ENCODE measurements around the gene WDR93. TPM values are rescaled to one million over a fixed set of nuclear protein-coding genes. Genes with fewer than 3 reads are reported as not detected.
A peak's percentile ranks its signal among the peaks of the same experiment; 100 is the strongest.
"Not testable (repeated sequence)": the region's sequence is repeated elsewhere in the genome, so short reads cannot be mapped to it uniquely, and the experiment has no call there.

The WDR93 gene
- total RNA-seq, 2 experiments from 2014 or later = not detected

DNA sequence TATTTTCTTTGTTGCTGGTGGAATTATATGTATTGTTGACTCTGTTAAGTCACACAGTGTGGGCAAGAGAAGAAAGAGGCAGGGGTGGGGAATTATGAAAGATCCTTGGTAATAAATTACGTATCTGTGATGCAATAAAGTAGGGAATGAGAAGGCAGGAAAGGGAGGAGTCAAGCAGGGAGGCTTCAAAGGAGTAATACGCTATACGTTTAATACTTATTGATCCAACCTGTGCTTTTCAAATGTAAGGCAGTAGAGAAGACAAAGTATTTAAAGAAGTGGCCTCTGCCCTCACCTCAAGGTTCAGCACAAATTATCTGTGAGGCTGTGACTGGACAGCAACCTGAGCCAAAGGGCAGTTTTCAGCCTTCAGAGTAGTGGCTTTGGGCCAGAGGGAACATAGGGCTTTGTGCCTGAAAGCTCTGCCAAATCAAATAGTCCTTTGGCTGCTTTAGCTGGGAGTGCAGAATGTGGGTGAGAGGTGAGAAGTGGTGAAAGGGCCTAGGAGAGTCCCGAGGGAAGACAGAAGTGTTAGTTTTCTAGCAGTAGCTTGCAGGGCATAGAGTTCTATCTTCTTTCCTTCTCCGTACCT, 10.2 kb upstream of the WDR93 start:
- POLR2A ChIA-PET = no interaction called here
- Mint-ChIP-seq H3K36me3 (ENCODE audit: low read depth) (no peaks in the 10 kb centered on the region), H3K4me1 (no peaks in the 10 kb centered on the region), H3K27ac (no peak overlapping the region), H3K4me3 (no peak overlapping the region), H3K9me3 (no peaks in the 10 kb centered on the region), H3K27me3 (no peaks in the 10 kb centered on the region)
- no peak for DNase-seq
- CTCF ChIA-PET = no interaction called here

DNA sequence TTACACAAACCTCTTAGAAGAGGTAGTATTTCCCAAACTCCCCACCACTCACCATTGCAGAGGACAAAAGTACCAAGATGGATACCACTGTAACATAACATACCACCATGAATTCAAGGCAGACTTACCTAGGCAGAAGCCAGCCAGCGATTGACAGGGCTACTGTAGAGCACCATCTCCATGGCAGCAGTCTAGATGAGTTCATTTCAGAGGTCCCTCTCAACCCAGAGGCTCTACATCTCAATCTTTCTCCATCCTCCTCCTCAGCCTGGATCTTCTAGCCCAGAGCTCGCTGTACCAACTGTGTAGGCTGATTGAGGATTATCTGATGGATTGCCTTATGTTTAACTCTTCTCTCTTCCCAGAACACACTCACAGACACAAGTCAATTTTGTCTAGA, 9.5 kb upstream of the WDR93 start:
- Mint-ChIP-seq H3K27ac (no peak overlapping the region), H3K4me3 (no peak overlapping the region), H3K36me3 (ENCODE audit: low read depth) (no peaks in the 10 kb centered on the region), H3K4me1 (no peaks in the 10 kb centered on the region), H3K9me3 (no peaks in the 10 kb centered on the region), H3K27me3 (no peaks in the 10 kb centered on the region)
- CTCF ChIA-PET = no interaction called here
- POLR2A ChIA-PET = no interaction called here
- DNase-seq = no peak

DNA sequence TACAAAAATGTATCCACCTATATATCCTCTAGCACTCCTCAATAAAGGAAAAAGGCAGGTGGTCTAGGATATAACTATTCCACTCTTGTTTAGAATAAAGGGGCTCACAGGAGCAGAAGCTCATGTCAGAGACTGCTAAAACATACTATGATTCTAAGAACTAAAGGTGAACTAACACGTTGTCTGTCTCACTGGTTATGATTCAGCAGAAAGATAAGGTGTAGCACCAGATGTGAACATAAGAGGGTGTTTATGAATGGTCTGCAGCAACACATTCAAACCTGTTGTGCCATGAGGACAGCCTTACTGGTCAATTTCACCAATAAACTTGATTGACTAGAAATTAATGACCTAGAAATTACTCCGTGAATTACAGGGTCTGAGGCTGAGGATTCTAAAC, 4.6 kb upstream of the WDR93 start:
- Mint-ChIP-seq H3K4me3 (no peak overlapping the region), H3K27ac (no peak overlapping the region), H3K9me3 (no peaks in the 10 kb centered on the region), H3K36me3 (ENCODE audit: low read depth) (no peaks in the 10 kb centered on the region), H3K27me3 (no peaks in the 10 kb centered on the region), H3K4me1 (peaks cover 13% of the 10 kb centered on the region)
- DNase-seq = no peak
- ChIA-PET POLR2A (no interaction called here), CTCF (no interaction called here)

DNA sequence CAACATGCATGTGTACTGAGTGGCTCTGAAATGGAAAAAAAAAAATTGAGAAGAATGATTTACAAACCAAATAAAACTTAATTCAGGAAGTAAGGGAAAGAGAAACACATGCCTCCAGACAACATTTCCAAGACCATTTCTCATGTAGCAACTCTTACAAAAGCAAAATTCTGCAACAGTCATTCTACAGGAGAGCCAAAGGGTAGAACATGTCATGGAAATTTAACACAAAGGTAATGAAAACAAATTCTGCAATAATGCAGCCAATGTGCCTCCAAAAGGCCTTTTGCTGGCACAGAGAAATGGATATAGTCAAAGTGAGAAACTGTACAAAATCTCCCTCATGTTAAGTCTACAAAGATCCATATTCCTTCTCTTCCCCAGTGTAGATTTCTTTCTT, 4.1 kb upstream of the WDR93 start:
- Mint-ChIP-seq H3K4me3 (no peak overlapping the region), H3K4me1 (peaks cover 15% of the 10 kb centered on the region), H3K9me3 (no peaks in the 10 kb centered on the region), H3K27me3 (no peaks in the 10 kb centered on the region), H3K36me3 (ENCODE audit: low read depth) (no peaks in the 10 kb centered on the region), H3K27ac (no peak overlapping the region)
- POLR2A ChIA-PET = no interaction called here
- CTCF ChIA-PET = no interaction called here
- no peak for DNase-seq

DNA sequence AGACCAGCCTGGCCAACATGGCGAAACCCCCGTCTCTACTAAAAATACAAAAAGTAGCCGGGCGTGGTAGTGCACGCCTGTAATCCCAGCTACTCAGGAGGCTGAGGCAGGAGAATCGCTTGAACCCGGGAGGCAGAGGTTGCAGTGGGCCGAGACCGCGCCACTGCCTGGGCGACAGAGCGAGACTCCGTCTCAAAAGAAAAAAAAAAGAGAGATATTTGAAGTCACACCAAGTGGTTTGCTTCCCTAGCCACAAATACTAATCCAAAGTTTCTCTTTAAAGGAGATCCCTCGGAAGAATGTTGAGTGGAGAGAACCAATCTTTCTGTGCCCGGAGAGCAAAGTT, 708 bp upstream of the WDR93 start:
- CTCF ChIA-PET; H3K27me3 Mint-ChIP-seq; DNase-seq; H3K27ac Mint-ChIP-seq; H3K9me3 Mint-ChIP-seq; H3K36me3 Mint-ChIP-seq (ENCODE audit: low read depth): not testable (repeated sequence)
- Mint-ChIP-seq H3K4me1 (peaks cover 17% of the 10 kb centered on the region), H3K4me3 (peak overlapping the region; percentile 78)
- POLR2A ChIA-PET = interaction anchor here (0.9 kb wide), 1 partner anchor 388 kb away, joined by 3 read pairs; no protein-coding TSS in a partner anchor

DNA sequence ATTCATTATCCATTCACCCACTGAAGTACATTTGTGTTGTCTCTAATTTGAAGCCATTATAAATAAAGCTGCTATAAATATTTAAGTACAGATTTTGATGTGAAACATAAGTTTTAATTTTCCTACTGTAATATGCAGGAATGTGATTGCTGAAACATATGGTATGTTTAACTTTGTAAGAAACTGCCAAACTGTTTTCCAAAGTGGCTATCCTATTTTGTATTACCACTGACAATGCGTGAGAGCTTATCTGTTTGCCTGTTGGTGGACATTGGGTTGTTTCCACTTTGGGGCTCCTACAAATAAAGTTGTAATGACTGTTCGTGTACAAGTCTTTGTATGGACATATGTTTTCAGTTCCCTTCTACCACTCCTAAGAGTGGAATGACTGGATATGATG, 2.5 kb downstream of the WDR93 start:
- POLR2A ChIA-PET = no interaction called here
- CTCF ChIA-PET = no interaction called here

DNA sequence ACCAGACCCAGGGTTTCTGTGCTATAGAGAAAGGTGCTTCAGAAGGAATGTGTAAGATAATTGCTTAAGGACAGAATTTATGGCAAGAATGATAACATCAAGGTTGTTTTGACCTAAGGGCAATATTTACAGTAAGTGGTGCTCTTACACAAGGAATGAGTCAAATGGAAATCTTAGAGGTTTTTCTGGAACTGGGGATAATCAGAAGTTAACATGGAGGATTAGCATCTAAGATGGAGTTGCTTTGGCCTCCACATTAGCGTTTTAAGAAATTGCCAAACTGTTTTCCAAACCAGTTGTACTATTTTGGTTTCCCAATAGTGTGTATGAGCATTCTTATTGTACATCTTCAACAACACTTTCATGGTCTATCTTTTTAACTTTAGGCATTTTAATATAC, 3.1 kb downstream of the WDR93 start:
- H3K27ac Mint-ChIP-seq = no peak overlapping the region
- peaks cover 3% of the 10 kb centered on the region for H3K27me3 Mint-ChIP-seq
- H3K9me3 Mint-ChIP-seq = no peaks in the 10 kb centered on the region
- POLR2A ChIA-PET = no interaction called here
- CTCF ChIA-PET = no interaction called here
- H3K36me3 Mint-ChIP-seq (ENCODE audit: low read depth) = no peaks in the 10 kb centered on the region
- peaks cover 17% of the 10 kb centered on the region for H3K4me1 Mint-ChIP-seq
- H3K4me3 Mint-ChIP-seq = no peak overlapping the region
- DNase-seq = no peak

More for the DNA sequence above, 2.5 kb downstream of the WDR93 start:
- Mint-ChIP-seq H3K36me3 (ENCODE audit: low read depth) (no peaks in the 10 kb centered on the region), H3K4me3 (no peak overlapping the region), H3K27ac (no peak overlapping the region), H3K27me3 (peaks cover 3% of the 10 kb centered on the region), H3K9me3 (no peaks in the 10 kb centered on the region), H3K4me1 (peaks cover 17% of the 10 kb centered on the region)
- no peak for DNase-seq

DNA sequence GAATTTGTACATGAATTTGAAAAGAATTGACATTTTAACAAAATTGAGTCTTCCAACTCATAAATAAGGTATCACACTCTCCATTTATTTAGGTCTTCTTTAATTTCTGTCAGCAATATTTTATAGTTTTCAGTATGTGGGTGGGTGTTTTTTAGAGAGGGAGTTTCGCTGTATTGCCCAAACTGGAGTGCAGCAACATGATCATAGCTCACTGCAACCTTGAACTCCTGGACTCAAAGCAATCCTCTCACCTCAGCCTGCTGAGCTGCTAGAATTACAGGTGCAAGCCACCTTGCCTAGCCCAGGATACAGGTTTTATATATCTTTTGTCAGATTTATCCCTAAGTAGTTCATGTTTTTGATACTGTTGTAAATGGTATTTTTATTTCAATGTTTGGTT, 4.6 kb downstream of the WDR93 start:
- ChIA-PET POLR2A (no interaction called here), CTCF (interaction anchor here (0.7 to 1.3 kb wide), 2 partner anchors 45 to 65 kb away, joined by 4 read pairs; no protein-coding TSS in a partner anchor)
- no peaks in the 10 kb centered on the region for H3K9me3 Mint-ChIP-seq

DNA sequence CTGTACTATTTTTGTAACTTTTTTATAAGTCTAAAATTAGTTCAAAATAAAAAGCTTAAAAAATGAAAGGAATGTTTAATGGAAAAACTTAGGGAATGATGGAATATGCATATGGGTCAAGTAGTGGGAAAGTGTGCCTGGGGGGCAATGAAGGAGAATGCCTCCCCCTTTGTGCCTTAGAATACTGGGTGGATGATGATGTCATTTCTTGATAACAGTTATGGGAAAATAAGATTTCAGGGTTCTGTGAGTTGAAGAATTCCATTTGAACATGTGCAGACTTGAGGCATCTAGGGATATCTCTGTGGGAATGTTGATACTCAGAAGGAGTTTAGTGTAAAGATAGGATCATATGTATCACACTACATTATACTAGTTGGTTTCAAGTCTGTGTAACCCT, 13.8 kb downstream of the WDR93 start:
- Mint-ChIP-seq H3K4me3 (no peak overlapping the region), H3K36me3 (ENCODE audit: low read depth) (no peaks in the 10 kb centered on the region), H3K4me1 (no peaks in the 10 kb centered on the region), H3K27ac (no peak overlapping the region), H3K27me3 (peaks cover 43% of the 10 kb centered on the region), H3K9me3 (no peaks in the 10 kb centered on the region)
- ChIA-PET CTCF (no interaction called here), POLR2A (no interaction called here)
- DNase-seq = no peak

More for the DNA sequence above, 4.6 kb downstream of the WDR93 start:
- DNase-seq = no peak
- no peak overlapping the region for H3K4me3 Mint-ChIP-seq
- H3K36me3 Mint-ChIP-seq (ENCODE audit: low read depth) = no peaks in the 10 kb centered on the region
- H3K27ac Mint-ChIP-seq = no peak overlapping the region
- H3K4me1 Mint-ChIP-seq = peaks cover 12% of the 10 kb centered on the region
- H3K27me3 Mint-ChIP-seq = peaks cover 11% of the 10 kb centered on the region

DNA sequence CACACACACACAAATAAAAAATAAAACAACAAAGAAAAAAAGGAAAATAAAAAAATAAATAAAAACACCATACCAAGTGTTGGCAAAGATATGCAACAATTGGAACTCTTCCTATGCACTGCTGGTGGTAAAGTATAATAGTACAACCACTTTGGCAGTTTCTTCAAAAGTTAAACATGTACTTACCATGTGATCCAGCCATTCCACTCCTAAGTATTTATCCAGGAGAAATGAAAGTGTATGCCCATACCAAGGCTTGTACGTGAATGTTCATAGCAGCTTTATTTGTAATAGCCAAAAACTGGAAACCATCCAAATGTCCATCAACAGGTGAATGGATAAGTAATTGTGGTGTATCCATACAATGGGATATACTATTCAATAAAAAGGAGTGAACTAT, 17.0 kb downstream of the WDR93 start:
- Mint-ChIP-seq H3K9me3 (no peaks in the 10 kb centered on the region), H3K27ac (no peak overlapping the region), H3K4me1 (no peaks in the 10 kb centered on the region), H3K27me3 (peaks cover 30% of the 10 kb centered on the region), H3K4me3 (no peak overlapping the region), H3K36me3 (ENCODE audit: low read depth) (no peaks in the 10 kb centered on the region)
- DNase-seq = no peak
- POLR2A ChIA-PET = no interaction called here
- CTCF ChIA-PET = no interaction called here

DNA sequence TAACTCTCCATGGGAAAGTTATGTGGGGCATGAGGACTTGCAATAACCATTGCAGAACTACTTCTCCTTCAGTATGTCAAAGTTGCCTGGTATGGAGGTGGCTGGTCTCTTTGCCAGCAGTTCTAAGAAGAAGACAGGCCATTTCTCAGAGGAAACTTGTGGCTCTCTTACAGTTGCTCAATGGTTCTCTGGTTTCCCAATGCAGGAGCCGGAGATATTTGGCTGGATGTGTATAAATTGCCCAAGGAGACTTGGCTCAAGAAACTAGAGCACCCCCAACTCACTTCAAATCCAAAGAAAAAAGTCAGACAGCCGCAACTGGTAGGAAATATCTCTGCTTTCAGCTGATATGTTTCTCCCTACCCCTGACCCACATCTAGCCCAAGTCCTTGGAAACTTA, 24.2 kb downstream of the WDR93 start:
- DNase-seq = no peak
- Mint-ChIP-seq H3K4me3 (no peak overlapping the region), H3K27ac (no peak overlapping the region), H3K27me3 (peaks cover 7% of the 10 kb centered on the region), H3K4me1 (no peaks in the 10 kb centered on the region), H3K36me3 (ENCODE audit: low read depth) (no peaks in the 10 kb centered on the region), H3K9me3 (no peaks in the 10 kb centered on the region)
- ChIA-PET POLR2A (no interaction called here), CTCF (no interaction called here)

DNA sequence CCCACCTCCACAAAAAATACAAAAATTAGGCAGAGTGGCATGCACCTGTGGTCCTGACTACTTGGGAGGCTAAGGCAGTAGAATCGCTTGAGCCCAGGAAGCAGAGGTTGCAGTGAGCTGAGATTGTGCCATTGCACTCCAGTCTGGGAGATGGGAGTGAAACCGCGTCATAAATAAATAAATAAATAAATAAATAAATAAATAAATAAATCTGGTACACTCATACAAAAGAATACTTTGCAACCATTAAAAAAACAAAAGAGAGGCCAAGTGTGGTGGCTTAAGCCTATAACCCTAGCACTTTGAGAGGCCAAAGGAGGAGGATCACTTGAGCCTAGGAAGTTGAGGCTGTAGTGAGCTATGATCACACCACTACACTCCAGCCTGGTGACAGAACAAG, 32.4 kb downstream of the WDR93 start:
- ChIA-PET POLR2A (no interaction called here), CTCF (no interaction called here)
- Mint-ChIP-seq H3K27me3 (peaks cover 25% of the 10 kb centered on the region), H3K9me3 (no peaks in the 10 kb centered on the region), H3K27ac (no peak overlapping the region), H3K4me1 (no peaks in the 10 kb centered on the region), H3K4me3 (no peak overlapping the region), H3K36me3 (ENCODE audit: low read depth) (no peaks in the 10 kb centered on the region)
- DNase-seq = no peak

DNA sequence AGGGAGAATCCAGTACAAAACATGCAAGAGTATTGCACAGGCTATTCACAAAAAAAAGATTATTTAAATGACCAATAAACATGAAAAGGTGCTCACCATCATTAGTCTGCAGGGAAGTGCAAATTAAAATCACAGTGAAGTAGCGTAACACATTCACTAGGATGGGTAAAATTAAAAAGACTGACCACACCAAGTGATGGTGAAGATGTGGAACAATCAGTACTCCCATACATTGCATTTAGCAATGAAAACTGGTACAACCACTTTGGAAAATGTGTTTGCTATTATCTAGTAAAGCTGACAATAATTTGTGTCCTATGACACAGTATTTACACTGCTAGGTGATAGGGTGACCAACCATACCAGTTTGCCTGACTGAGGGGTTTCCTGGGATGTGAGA, 34.0 kb downstream of the WDR93 start:
- ChIA-PET CTCF (no interaction called here), POLR2A (no interaction called here)
- H3K9me3 Mint-ChIP-seq = no peaks in the 10 kb centered on the region
- no peaks in the 10 kb centered on the region for H3K4me1 Mint-ChIP-seq
- no peak for DNase-seq
- peaks cover 25% of the 10 kb centered on the region for H3K27me3 Mint-ChIP-seq
- H3K4me3 Mint-ChIP-seq = no peak overlapping the region
- no peaks in the 10 kb centered on the region for H3K36me3 Mint-ChIP-seq (ENCODE audit: low read depth)
- H3K27ac Mint-ChIP-seq = no peak overlapping the region

DNA sequence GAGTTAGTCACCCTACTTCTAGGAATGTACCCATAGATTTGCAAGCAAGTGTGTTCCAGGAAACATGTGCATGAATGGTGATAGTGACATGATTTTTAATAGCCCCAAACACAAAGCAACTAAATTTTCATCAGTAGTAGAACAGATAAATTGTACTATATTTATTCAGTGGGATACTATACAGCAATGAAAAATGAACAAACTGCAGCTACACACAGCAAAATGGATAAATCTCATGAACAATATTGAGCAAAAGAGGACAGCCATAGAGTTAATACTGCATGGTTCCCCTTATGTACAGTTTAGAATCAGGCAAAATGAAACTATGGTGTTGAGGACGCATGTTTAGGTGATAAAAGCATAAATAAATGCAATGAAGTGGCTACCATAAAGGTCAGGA, 34.5 kb downstream of the WDR93 start:
- Mint-ChIP-seq H3K4me3 (no peak overlapping the region), H3K4me1 (no peaks in the 10 kb centered on the region), H3K27me3 (peaks cover 25% of the 10 kb centered on the region), H3K9me3 (no peaks in the 10 kb centered on the region), H3K36me3 (ENCODE audit: low read depth) (no peaks in the 10 kb centered on the region), H3K27ac (no peak overlapping the region)
- CTCF ChIA-PET = no interaction called here
- no peak for DNase-seq
- POLR2A ChIA-PET = no interaction called here

DNA sequence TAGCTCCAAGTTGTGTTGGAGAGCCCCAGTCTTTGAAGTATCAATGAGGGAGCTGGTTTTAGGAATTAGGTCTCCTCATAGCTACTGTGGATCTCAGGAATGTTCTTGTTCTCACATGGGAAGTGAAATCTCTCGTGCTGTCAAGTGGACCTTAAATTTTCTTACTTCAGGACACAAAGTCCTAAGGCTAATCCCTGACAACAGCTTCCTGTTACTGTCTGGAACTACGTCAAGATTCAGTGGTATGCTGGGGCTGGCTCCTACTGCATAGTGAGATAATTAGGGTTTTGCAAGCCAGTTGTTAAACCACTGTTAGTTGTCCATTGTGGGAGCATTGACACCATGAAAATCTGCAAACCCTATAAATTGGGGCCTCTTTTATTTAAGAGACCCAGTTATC, 37.6 kb downstream of the WDR93 start:
- Mint-ChIP-seq H3K9me3 (no peaks in the 10 kb centered on the region), H3K27ac (no peak overlapping the region), H3K36me3 (ENCODE audit: low read depth) (no peaks in the 10 kb centered on the region), H3K4me3 (no peak overlapping the region), H3K27me3 (peaks cover 13% of the 10 kb centered on the region), H3K4me1 (no peaks in the 10 kb centered on the region)
- no peak for DNase-seq
- POLR2A ChIA-PET = no interaction called here
- CTCF ChIA-PET = interaction anchor here (0.5 to 1.8 kb wide), 2 partner anchors 12 to 250 kb away, joined by 3 to 12 read pairs; no protein-coding TSS in a partner anchor
